Aorta (tissue), 5 donors: ENCODE measurements around the gene CCNYL1. TPM values are rescaled to one million over a fixed set of nuclear protein-coding genes. Genes with fewer than 3 reads are reported as not detected.
"Not testable (repeated sequence)": the region's sequence is repeated elsewhere in the genome, so short reads cannot be mapped to it uniquely, and the experiment has no call there.

Experiments
- ATAC-seq: fragments of 200-7000 bp; cut with Tn5 transposase; one replicate; pipeline ENCODE4 v1.9.1; 2022; ENCODE audit warnings: moderate library complexity; ENCODE audit not compliant: low FRiP score
- DNase-seq, 2 donors: peaks; one replicate each; pipeline ENCODE4 v3.0.0-alpha.2; 2020
- H3K27ac ChIP-seq, 2 donors: one replicate each; pipeline ENCODE4 v1.5.1; 2013; ENCODE audit warnings: low read length in 2 of 2, mild to moderate bottlenecking in 2 of 2, moderate library complexity in 2 of 2, control low read depth in 1 of 2, inconsistent platforms in 1 of 2, low read depth in 1 of 2
- H3K27me3 ChIP-seq, 2 donors: one replicate each; pipeline ENCODE4 v1.6.1; 2013; ENCODE audit warnings: control low read depth in 1 of 2, low read length in 1 of 2, mild to moderate bottlenecking in 1 of 2, moderate library complexity in 1 of 2; ENCODE audit not compliant: insufficient read depth in 2 of 2, control insufficient read depth in 1 of 2
- H3K36me3 ChIP-seq, 2 donors: one replicate each; pipeline ENCODE4 v1.6.1; 2013; ENCODE audit warnings: control low read depth in 1 of 2, low read length in 1 of 2, mild to moderate bottlenecking in 1 of 2; ENCODE audit not compliant: insufficient read depth in 2 of 2, control insufficient read depth in 1 of 2
- H3K4me1 ChIP-seq, 2 donors: one replicate each; pipeline ENCODE4 v1.6.1; 2013; ENCODE audit warnings: low read length in 2 of 2, control low read depth in 1 of 2, mild to moderate bottlenecking in 1 of 2, moderate library complexity in 1 of 2; ENCODE audit not compliant: insufficient read depth in 2 of 2, control insufficient read depth in 1 of 2
- H3K4me3 ChIP-seq, 2 donors: one replicate each; pipeline ENCODE4 v1.5.1; 2013; ENCODE audit warnings: low read length in 2 of 2, control low read depth in 1 of 2, mild to moderate bottlenecking in 1 of 2
- H3K9me3 ChIP-seq: one replicate; pipeline ENCODE4 v1.6.1; 2013; ENCODE audit warnings: mild to moderate bottlenecking, low read length; ENCODE audit not compliant: control insufficient read depth
- WGBS, 2 donors: extraction: QIAGEN DNeasy Blood & Tissue Kit; methylation state at CpG; one replicate each; pipeline ENCODE4 v1.1.7; 2013; 5-methylcytosine and 5-hydroxymethylcytosine counted together
- intact Hi-C, 2 donors: fragments of 100-400 bp; cut with DNase I; formaldehyde crosslinking; loops; one replicate each; pipeline versions ENCODE4 v1.14.2 to v1.15.0; 2022
- polyA plus RNA-seq, 2 donors: library from polyadenylated mRNA; stranded (reverse); fragments of 200-250 nt; gene quantifications; one replicate each; pipeline ENCODE4 v1.2.3, GENCODE V29; 2013
- total RNA-seq, 2 donors: library from RNA; stranded (reverse); fragmentation: NEBNext Ultra II Directional; extraction: Animal tissue kit (Norgen Biotek cat#: 25700); gene quantifications; one replicate each; pipeline ENCODE4 v1.2.1, GENCODE V29; 2021
- donor health status: healthy with polysubstance abuse.
- donor health status: Bipolar disorder and iron deficiency.
- donor health status: DM: no; HTN: no; CAD: no.
- donor health status: DM: no; HTN: no; CAD: no.
- donor health status: DM: yes; HTN: yes; CAD: no.

CCNYL1 gene
- total and polyA plus RNA-seq, 4 donors: 10.0 to 37.1 (median 20.9) TPM

DNA sequence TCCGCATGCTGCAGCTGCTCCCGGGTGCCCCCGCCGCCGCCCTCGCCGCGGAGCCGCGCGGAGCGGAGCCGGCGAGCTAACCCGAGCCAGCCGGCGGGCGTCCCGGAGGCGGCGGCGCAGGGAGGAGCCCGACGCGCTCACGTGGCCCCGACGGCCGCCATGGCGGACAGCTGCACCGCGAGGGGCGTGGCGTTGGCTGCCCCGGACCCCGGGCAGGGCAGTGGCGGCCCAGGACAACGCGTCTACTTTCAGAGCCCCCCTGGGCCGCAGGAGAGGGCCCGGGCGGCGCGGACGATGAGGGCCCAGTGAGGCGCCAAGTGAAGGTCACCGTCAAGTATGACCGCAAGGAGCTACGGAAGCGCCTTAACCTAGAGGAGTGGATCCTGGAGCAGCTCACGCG, 30.0 kb upstream of the CCNYL1 start:
- H3K4me1 ChIP-seq: no peaks in the 10 kb centered on the region
- no peaks in the 10 kb centered on the region for H3K9me3 ChIP-seq
- H3K36me3 ChIP-seq: no peaks in the 10 kb centered on the region
- no peaks in the 10 kb centered on the region for H3K27me3 ChIP-seq
- no peak overlapping the region for H3K4me3 ChIP-seq
- WGBS, 2 donors: 27 to 34% methylated on average over 37 to 52 of the region's 52 CpGs
- ATAC-seq: no peak
- no peak for DNase-seq
- no peak overlapping the region for H3K27ac ChIP-seq
- intact Hi-C loops: no loop called here

DNA sequence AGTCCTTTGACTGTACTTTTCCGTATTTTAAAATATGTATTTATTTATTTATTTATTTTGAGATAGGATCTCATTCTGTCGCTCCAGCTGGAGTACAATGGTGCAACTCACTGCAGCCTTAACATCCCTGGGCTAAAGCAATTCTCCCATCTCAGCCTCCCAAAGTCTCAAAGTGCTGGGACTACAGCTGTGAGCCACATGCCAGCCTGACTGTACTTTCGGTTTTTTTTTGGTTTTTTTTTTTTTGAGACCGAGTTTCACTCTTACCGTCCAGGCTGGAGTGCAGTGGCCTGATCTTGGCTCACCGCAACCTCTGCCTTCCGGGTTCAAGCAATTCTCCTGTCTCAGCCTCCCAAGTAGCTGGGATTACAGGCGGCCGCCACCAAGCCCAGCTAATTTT, 28.9 kb upstream of the CCNYL1 start:
- Histone ChIP-seq H3K27ac (no peak overlapping the region), H3K36me3 (no peaks in the 10 kb centered on the region), H3K4me1 (no peaks in the 10 kb centered on the region), H3K4me3 (no peak overlapping the region), H3K27me3 (no peaks in the 10 kb centered on the region), H3K9me3 (no peaks in the 10 kb centered on the region)
- DNase-seq (no peak), ATAC-seq (no peak)
- intact Hi-C loops: no loop called here
- WGBS, 2 donors: 85 to 90% methylated on average over 9 of the region's 9 CpGs

DNA sequence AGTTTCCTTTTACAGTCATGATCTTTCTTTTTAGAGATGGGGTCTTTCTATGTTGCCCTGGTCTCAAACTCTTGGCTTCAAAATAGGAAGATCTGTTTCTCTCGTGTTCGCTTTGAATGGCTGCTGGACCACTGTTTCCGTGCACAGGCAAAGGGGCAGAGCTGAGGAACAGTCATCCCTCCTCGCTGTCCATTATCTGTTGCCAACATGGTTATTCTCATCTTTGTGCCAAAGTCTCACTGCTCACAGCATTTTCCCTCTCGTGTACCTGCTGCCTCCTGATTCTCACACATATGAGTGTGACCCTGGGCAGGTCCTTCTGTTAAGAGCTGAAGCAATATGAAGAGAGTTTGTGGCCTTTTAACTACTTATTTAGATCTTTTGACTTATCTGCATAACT, 28.0 kb upstream of the CCNYL1 start:
- no peak overlapping the region for H3K27ac ChIP-seq
- no peaks in the 10 kb centered on the region for H3K27me3 ChIP-seq
- no peak for DNase-seq
- 74 to 78% methylated on average over 5 of the region's 5 CpGs for WGBS, 2 donors
- no peaks in the 10 kb centered on the region for H3K9me3 ChIP-seq
- H3K36me3 ChIP-seq: no peaks in the 10 kb centered on the region
- no peaks in the 10 kb centered on the region for H3K4me1 ChIP-seq
- H3K4me3 ChIP-seq: no peak overlapping the region
- intact Hi-C loops: no loop called here
- no peak for ATAC-seq

DNA sequence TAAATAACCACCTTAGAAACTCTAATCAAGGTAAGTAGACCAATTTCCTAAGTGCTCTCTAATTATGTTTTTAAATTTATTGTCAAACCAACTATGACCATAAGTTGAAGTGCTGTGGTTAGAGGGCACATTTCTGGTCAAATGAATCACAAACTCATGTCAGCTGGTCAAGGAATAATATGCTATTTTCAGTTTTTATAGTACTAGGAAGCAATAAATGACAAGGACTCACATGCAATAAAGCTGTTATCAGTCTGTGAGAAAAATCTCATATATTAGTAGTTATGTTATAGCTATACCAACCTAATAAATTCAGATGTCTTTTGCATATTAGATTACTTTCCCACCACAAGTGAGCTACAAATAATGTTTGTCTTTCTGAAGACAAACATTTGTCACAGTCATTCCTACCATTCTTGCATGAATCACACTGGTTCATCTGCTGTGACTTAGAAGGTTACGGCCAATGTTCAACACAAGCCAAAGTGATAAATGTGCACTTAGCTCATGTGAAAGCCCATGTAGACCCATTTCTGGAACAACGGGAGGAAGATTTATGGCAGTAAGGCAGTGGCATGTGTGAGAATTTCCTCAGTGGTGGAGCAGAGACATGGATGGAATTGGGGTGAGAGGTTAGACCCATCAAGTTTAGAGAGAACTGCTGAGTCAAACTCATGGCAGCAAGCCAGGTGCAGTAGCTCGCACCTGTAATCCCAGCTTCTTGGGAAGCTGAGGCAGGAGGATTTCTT, 27.4 kb upstream of the CCNYL1 start:
- intact Hi-C loops: no loop called here
- H3K9me3 ChIP-seq: no peaks in the 10 kb centered on the region
- H3K27ac ChIP-seq: no peak overlapping the region
- H3K27me3 ChIP-seq: no peaks in the 10 kb centered on the region
- ATAC-seq (no peak), DNase-seq (no peak)
- no peak overlapping the region for H3K4me3 ChIP-seq
- no peaks in the 10 kb centered on the region for H3K36me3 ChIP-seq
- H3K4me1 ChIP-seq: no peaks in the 10 kb centered on the region
- WGBS, 2 donors: 45 to 49% methylated on average over 3 of the region's 3 CpGs

GRCh38 chr2:207686812-207687211, 24.6 kb upstream of the CCNYL1 start:
- H3K9me3 ChIP-seq: no peaks in the 10 kb centered on the region
- intact Hi-C loops: no loop called here
- H3K4me1 ChIP-seq: no peaks in the 10 kb centered on the region
- no peak overlapping the region for H3K4me3 ChIP-seq
- no peak for DNase-seq
- no peak overlapping the region for H3K27ac ChIP-seq
- ATAC-seq: no peak
- H3K27me3 ChIP-seq: no peaks in the 10 kb centered on the region
- H3K36me3 ChIP-seq: no peaks in the 10 kb centered on the region
- WGBS, 2 donors: 91% methylated on average over 2 of the region's 2 CpGs

DNA sequence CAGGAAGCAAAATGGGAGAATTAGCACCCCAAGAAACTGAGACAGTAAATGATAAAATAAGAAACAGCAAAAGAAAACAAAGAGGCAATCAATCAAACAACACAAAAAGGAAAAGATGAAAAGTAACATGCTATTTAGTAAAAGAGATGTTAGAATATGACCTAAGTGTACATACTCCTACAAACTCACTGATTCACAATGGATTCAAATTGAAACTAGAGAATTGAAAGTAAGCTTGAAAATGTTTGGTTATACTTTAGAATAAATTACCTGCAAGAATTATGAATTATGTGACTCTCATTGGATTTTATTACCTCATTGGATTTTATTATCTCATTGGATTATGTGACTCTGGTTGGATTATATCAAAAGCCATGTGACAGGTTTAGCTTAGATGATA, 22.8 kb upstream of the CCNYL1 start:
- DNase-seq (no peak), ATAC-seq (no peak)
- Histone ChIP-seq H3K27me3 (no peaks in the 10 kb centered on the region), H3K4me3 (no peak overlapping the region), H3K4me1 (no peaks in the 10 kb centered on the region), H3K9me3 (no peaks in the 10 kb centered on the region), H3K27ac (no peak overlapping the region), H3K36me3 (no peaks in the 10 kb centered on the region)
- intact Hi-C loops: no loop called here

- H3K36me3 ChIP-seq, H3K27me3 ChIP-seq, H3K9me3 ChIP-seq, H3K27ac ChIP-seq, intact Hi-C loops, H3K4me1 ChIP-seq, ATAC-seq, DNase-seq, H3K4me3 ChIP-seq: not testable (repeated sequence)
- 89 to 90% methylated on average over 16 of the region's 16 CpGs for WGBS, 2 donors
Observed at GRCh38 chr2:207690845-207691461, 20.5 kb upstream of the CCNYL1 start.

DNA sequence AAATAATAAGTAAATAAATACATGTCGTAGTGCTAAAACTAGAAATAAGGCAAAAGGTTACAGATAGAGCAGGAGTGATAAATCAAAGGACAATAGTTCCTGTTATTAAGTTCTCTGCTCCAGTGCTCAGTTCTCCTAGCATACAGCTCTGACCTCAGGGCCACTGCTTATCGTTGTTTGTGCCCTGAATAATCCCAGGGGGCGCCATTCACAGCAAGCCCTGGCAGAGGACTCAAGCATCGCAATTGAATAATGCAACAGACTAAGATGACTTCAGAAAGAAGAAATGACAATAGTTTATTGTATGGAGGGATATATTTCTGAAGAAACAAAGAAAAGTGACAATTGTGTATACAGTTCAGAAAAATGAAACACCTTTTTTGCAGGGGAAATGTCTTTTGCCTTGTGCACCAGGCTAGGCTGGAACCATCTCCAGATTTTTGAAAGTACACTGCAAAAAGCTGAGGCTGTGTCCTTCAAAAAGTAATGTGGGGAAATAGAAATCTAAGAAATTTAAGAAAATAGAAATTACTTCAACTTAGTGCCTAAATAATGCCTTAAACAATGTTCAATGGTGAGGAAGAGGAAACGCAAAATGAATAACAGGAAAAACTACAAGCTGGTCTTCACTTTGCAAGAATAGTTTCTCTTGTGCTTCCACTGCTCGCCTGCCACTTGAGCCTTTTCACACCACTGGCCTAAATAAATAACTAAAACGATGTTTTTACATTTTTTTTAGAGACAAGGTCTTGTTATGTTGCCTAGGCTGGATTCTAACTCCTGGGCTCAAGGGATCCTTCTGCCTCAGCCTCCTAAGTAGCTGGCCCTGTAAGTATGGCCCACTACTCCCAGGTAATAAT, 19.0 kb upstream of the CCNYL1 start:
- no peak for ATAC-seq
- Histone ChIP-seq H3K36me3 (no peaks in the 10 kb centered on the region), H3K9me3 (no peaks in the 10 kb centered on the region), H3K27me3 (no peaks in the 10 kb centered on the region), H3K4me1 (no peaks in the 10 kb centered on the region), H3K27ac (no peak overlapping the region), H3K4me3 (no peak overlapping the region)
- intact Hi-C loops: no loop called here
- WGBS, 2 donors: 45 to 51% methylated on average over 7 of the region's 7 CpGs
- DNase-seq: peak in 1 of 2 donors; percentile 54
